K562 (cell line): ENCODE results near the gene SLC2A8. TPM values are rescaled to one million over a fixed set of nuclear protein-coding genes. Genes with fewer than 3 reads are reported as not detected.

Experiments used
- ATAC-seq: fragments of 200-7000 bp; cut with Tn5 transposase; 3 replicates; pipeline ENCODE4 v1.9.1; 2020; ENCODE audit warnings: moderate library complexity
- Bru-seq: library from RNA; stranded (reverse); fragments of 400-500 nt; gene quantifications from one replicate; lab custom pipeline; 2021; lab: Mats Ljungman, UMichigan
- BruChase-seq, 2 experiments: library from RNA; stranded (reverse); fragments of 400-500 nt; gene quantifications; one replicate each; lab custom pipeline; 2021; lab: Mats Ljungman, UMichigan
- BruUV-seq: library from RNA; stranded (reverse); fragments of 400-500 nt; replicated peaks from 2 replicates; lab custom pipeline; 2021; lab: Mats Ljungman, UMichigan
- CTCF ChIA-PET: fragments of 300-600 bp; formaldehyde crosslinking; extraction: SDS; loops from one replicate; lab custom pipeline; 2021; ENCODE audit warnings: low intra/inter-chr PET ratio; lab: Yijun Ruan, JAX
- POLR2A ChIA-PET: fragments of 300-600, 350-650 bp; sonication (Branson Sonifier 250); formaldehyde crosslinking; extraction: SDS; loops from one replicate; lab custom pipeline; 2021; ENCODE audit warnings: antibody characterized with exemption, inconsistent platforms; lab: Yijun Ruan, JAX
- DNase-seq, 4 experiments: peaks; one replicate each; pipeline versions ENCODE4 v3.0.0 to v3.0.0-alpha.2; 2011 to 2018; ENCODE audit warnings: low spot score in 3 of 4, mixed read lengths in 3 of 4; ENCODE audit errors: extremely low read depth in 1 of 4
- FAIRE-seq: peaks from 2 replicates; lab custom pipeline; 2011; peaks lifted over from hg19 to GRCh38; lab: Jason Lieb, UNC
- H2AFZ ChIP-seq: 2 replicates; pipeline ENCODE4 v1.6.0; 2011; ENCODE audit warnings: low read depth, low read length, control low read depth, inconsistent platforms
- H3K27ac ChIP-seq: fragments of 200-600 bp; 3 replicates; pipeline ENCODE4 v1.8.0; 2011; ENCODE audit warnings: low read depth, mild to moderate bottlenecking, control low read depth, inconsistent platforms, low read length, moderate library complexity, mixed read lengths; ENCODE audit errors: extremely low read depth
- H3K27me3 ChIP-seq, 2 experiments: fragments of 300-600 bp in 1 of 2; 2 replicates in 1 of 2; 3 replicates in 1 of 2; pipeline versions ENCODE4 v1.6.0 to v1.8.0; 2011; ENCODE audit warnings: inconsistent platforms in 2 of 2, low read length in 2 of 2, mild to moderate bottlenecking in 1 of 2, mixed read lengths in 1 of 2, moderate library complexity in 1 of 2; ENCODE audit not compliant: control insufficient read depth in 2 of 2, insufficient read depth in 2 of 2
- H3K36me3 ChIP-seq: fragments of 300-600 bp; 3 replicates; pipeline ENCODE4 v1.8.0; 2011; ENCODE audit warnings: mild to moderate bottlenecking, low read length, inconsistent platforms; ENCODE audit not compliant: control insufficient read depth, insufficient read depth
- H3K4me1 ChIP-seq, 2 experiments: fragments of 200-600 bp in 1 of 2; replicated peaks in 1 of 2; 2 replicates in 1 of 2; 3 replicates in 1 of 2; pipeline versions ENCODE4 v1.5.1 to v1.8.0; 2011; ENCODE audit warnings: inconsistent platforms in 2 of 2, low read length in 2 of 2, mild to moderate bottlenecking in 1 of 2, mixed read lengths in 1 of 2, moderate library complexity in 1 of 2; ENCODE audit not compliant: control insufficient read depth in 2 of 2, insufficient read depth in 2 of 2
- H3K4me2 ChIP-seq: 2 replicates; pipeline ENCODE4 v1.6.1; 2011; ENCODE audit warnings: low read length, control low read depth, inconsistent platforms, mixed read lengths; ENCODE audit not compliant: insufficient read depth
- H3K4me3 ChIP-seq: fragments of 200-600 bp; sonication (generic), shearing (Covaris generic); 2 replicates; pipeline ENCODE4 v1.5.1; 2016; ENCODE audit warnings: control low read depth, inconsistent platforms
- H3K79me2 ChIP-seq: fragments of 200-600 bp; 3 replicates; pipeline ENCODE4 v1.8.0; 2011; ENCODE audit warnings: low read length, inconsistent platforms; ENCODE audit not compliant: control insufficient read depth, insufficient read depth
- H3K9ac ChIP-seq, 2 experiments: 2 replicates each; pipeline versions ENCODE4 v1.6.0 to v1.6.1; 2011; ENCODE audit warnings: low read depth in 2 of 2, low read length in 2 of 2, control low read depth in 1 of 2, inconsistent platforms in 1 of 2, mild to moderate bottlenecking in 1 of 2, mixed read lengths in 1 of 2; ENCODE audit not compliant: insufficient read depth in 1 of 2
- H3K9me1 ChIP-seq: one replicate; pipeline ENCODE4 v1.6.0; 2011; ENCODE audit warnings: inconsistent platforms, mild to moderate bottlenecking, low read length, moderate library complexity; ENCODE audit not compliant: control insufficient read depth, insufficient read depth
- H3K9me3 ChIP-seq: replicated peaks from 2 replicates; pipeline ENCODE4 v1.5.1; 2011; ENCODE audit warnings: low read depth, low read length, inconsistent platforms; ENCODE audit not compliant: control insufficient read depth, insufficient read depth
- H4K20me1 ChIP-seq: replicated peaks from 2 replicates; pipeline ENCODE4 v1.6.1; 2011; ENCODE audit warnings: low read length, inconsistent platforms, mixed read lengths; ENCODE audit not compliant: control insufficient read depth, insufficient read depth
- CREB1 ChIP-seq, 2 experiments: sonication (generic) in 1 of 2; formaldehyde crosslinking in 1 of 2; IDR thresholded peaks; 2 replicates each; pipeline versions ENCODE4 v1.6.1 to v1.8.0; 2012 to 2022; ENCODE audit warnings: inconsistent platforms in 1 of 2, mild to moderate bottlenecking in 1 of 2, missing genetic modification reagents in 1 of 2, moderate library complexity in 1 of 2
- DMBX1 ChIP-seq: fragments of 250-450 bp; sonication (Bioruptor Pico); IDR thresholded peaks from 2 replicates; pipeline ENCODE4 v1.8.0; 2022; ENCODE audit warnings: inconsistent platforms, mild to moderate bottlenecking, moderate library complexity, borderline replicate concordance
- HDAC2 ChIP-seq: fragments of 450-650 bp; IDR thresholded peaks from 2 replicates; pipeline ENCODE4 v1.6.1; 2016; ENCODE audit warnings: mild to moderate bottlenecking
- JUN ChIP-seq, 2 experiments: sonication (generic) in 1 of 2; formaldehyde crosslinking in 1 of 2; IDR thresholded peaks; 2 replicates each; pipeline versions ENCODE4 v1.6.1 to v1.8.0; 2012 to 2022; ENCODE audit warnings: borderline replicate concordance in 2 of 2, mild to moderate bottlenecking in 2 of 2, improper control_type of control experiment in 1 of 2, low read depth in 1 of 2, low read length in 1 of 2, missing genetic modification reagents in 1 of 2
- POLR2A ChIP-seq: fragments of 450-650 bp; conservative IDR thresholded peaks from 2 replicates; pipeline ENCODE4 v1.6.1; 2016
- POLR2AphosphoS5 ChIP-seq: IDR thresholded peaks from 2 replicates; pipeline ENCODE4 v1.6.1; 2011; ENCODE audit warnings: mild to moderate bottlenecking, low read depth, low read length, moderate library complexity; ENCODE audit not compliant: control insufficient read depth, insufficient read depth
- RBFOX2 ChIP-seq: fragments of 200-400 bp; formaldehyde crosslinking; IDR thresholded peaks from 2 replicates; pipeline ENCODE4 v1.6.1; 2017; ENCODE audit warnings: low read depth, mild to moderate bottlenecking, low read length, moderate library complexity
- ZNF384 ChIP-seq: IDR thresholded peaks from 2 replicates; pipeline ENCODE4 v1.6.1; 2012; ENCODE audit warnings: low read depth, low read length, improper control_type of control experiment
- ZNF444 ChIP-seq: fragments of 250-450 bp; sonication (Bioruptor Pico); IDR thresholded peaks from 2 replicates; pipeline ENCODE4 v1.4.0; 2020; ENCODE audit warnings: mild to moderate bottlenecking, moderate library complexity
- WGBS: fragments of 100-300 bp; shearing (Covaris generic); methylation state at CpG from one replicate; pipeline ENCODE4 v1.1.6; 2016; ENCODE audit warnings: low coverage, mixed read lengths; ENCODE audit not compliant: insufficient coverage; ENCODE audit errors: missing lambda C conversion rate; 5-methylcytosine and 5-hydroxymethylcytosine counted together
- in situ Hi-C: fragments of 300-500 bp; cut with MboI; formaldehyde crosslinking; loops from 4 replicates; pipeline ENCODE4 v1.15.0; 2018; ENCODE audit warnings: inconsistent platforms, mixed read lengths
- intact Hi-C: fragments of 100-400 bp; cut with micrococcal nuclease; formaldehyde crosslinking; loops from 2 replicates; pipeline ENCODE4 v1.14.2; 2022
- long read RNA-seq, 3 experiments: library from polyadenylated mRNA in 2 of 3; library from RNA in 1 of 3; unstranded in 2 of 3; stranded (forward) in 1 of 3; transcript quantifications; one replicate each; pipeline ENCODE4 v2.0.0, GENCODE V29; 2019 to 2022
- polyA minus RNA-seq, 3 experiments: library from RNA; depleted of rRNA, polyadenylated mRNA; stranded (reverse); fragments of >200 nt; gene quantifications; 2 replicates each; pipeline ENCODE4 v1.2.3, GENCODE V29; 2011
- polyA plus RNA-seq, 8 experiments: library from polyadenylated mRNA; depleted of rRNA in 4 of 8; stranded (reverse) in 5 of 8; unstranded in 3 of 8; fragments of >200 nt; fragmentation: Nextera tagmentation in 2 of 8; fragmentation: Illumina TruSeq in 1 of 8; extraction: Ambion mirVana in 2 of 8; extraction: Trizol in 1 of 8; gene quantifications; 2 replicates each; pipeline versions ENCODE4 v1.2.1 to v1.2.3, GENCODE V29; 2011 to 2014; ENCODE audit warnings: inconsistent platforms in 1 of 8, missing spikeins in 1 of 8
- total RNA-seq, 7 experiments: library from RNA; depleted of rRNA in 6 of 7; stranded (reverse); fragments of >200 nt in 6 of 7; fragmentation: Illumina TruSeq in 2 of 7; extraction: Trizol in 2 of 7; gene quantifications; 2 replicates each; pipeline versions ENCODE4 v1.2.1 to v1.2.3, GENCODE V29; 2011 to 2021; ENCODE audit warnings: low replicate concordance in 1 of 7

The SLC2A8 gene, protein sequence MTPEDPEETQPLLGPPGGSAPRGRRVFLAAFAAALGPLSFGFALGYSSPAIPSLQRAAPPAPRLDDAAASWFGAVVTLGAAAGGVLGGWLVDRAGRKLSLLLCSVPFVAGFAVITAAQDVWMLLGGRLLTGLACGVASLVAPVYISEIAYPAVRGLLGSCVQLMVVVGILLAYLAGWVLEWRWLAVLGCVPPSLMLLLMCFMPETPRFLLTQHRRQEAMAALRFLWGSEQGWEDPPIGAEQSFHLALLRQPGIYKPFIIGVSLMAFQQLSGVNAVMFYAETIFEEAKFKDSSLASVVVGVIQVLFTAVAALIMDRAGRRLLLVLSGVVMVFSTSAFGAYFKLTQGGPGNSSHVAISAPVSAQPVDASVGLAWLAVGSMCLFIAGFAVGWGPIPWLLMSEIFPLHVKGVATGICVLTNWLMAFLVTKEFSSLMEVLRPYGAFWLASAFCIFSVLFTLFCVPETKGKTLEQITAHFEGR
- total RNA-seq (2011; cell fraction: chromatin; rRNA removed; ENCODE audit: low replicate concordance): 9.0 and 31.6 TPM in 2 replicates
- 24.8 and 24.9 TPM in 2 replicates for total RNA-seq (2011; cell fraction: nucleolus; rRNA removed)
- 12.1 and 16.1 TPM in 2 replicates for total RNA-seq (2011; cell fraction: nucleoplasm; rRNA removed)
- 9.7 and 12.6 TPM in 2 replicates for total RNA-seq (2014; rRNA removed)
- total RNA-seq (2014; rRNA removed; fragmentation: Illumina TruSeq; extraction: Trizol): 1.6 and 2.4 TPM in 2 replicates
- total RNA-seq (2015; rRNA removed; fragmentation: Illumina TruSeq; extraction: Trizol): 5.2 and 6.7 TPM in 2 replicates
- 10.3 and 12.9 TPM in 2 replicates for total RNA-seq (2021)
- polyA plus RNA-seq (2011; rRNA removed): 5.4 and 8.1 TPM in 2 replicates
- 7.3 and 17.7 TPM in 2 replicates for polyA plus RNA-seq (2011; cell fraction: cytosol; rRNA removed)
- polyA plus RNA-seq (2011; cell fraction: nucleus; rRNA removed): 22.0 and 29.9 TPM in 2 replicates
- 6.4 and 7.8 TPM in 2 replicates for polyA plus RNA-seq (2012)
- 3.6 and 6.2 TPM in 2 replicates for polyA plus RNA-seq (2014; fragmentation: Illumina TruSeq; extraction: Trizol)
- polyA plus RNA-seq (2014; fragmentation: Nextera tagmentation; extraction: Ambion mirVana): 1 to 10 TPM in 1 of 2 experiments, under 1 TPM in 1; 0.13 to 1.1 TPM
- 9.9 and 10.4 TPM in 2 replicates for polyA plus RNA-seq (2014; rRNA removed)
- polyA minus RNA-seq (2011; rRNA and poly(A)+ RNA removed): 2.7 and 2.9 TPM in 2 replicates
- 6.7 and 7.1 TPM in 2 replicates for polyA minus RNA-seq (2011; cell fraction: cytosol; rRNA and poly(A)+ RNA removed)
- polyA minus RNA-seq (2011; cell fraction: nucleus; rRNA and poly(A)+ RNA removed): 8.3 and 8.9 TPM in 2 replicates
- Bru-seq, nascent RNA: percentile 58 among the genes with signal in this experiment
- BruChase-seq, experiment 1, labeled RNA remaining after a 2-hour chase: percentile 52 among the genes with signal in this experiment
- percentile 50 among the genes with signal in this experiment for BruChase-seq, experiment 2, labeled RNA remaining after a 6-hour chase
- long read RNA-seq, experiment 1, transcript SLC2A8-201 (7 exons, 914 nt): minor isoform, 7 of 62 reads
- long read RNA-seq, experiment 1, transcript SLC2A8-203 (10 exons, 2,172 nt): major isoform, 9 of 62 reads
- long read RNA-seq, experiment 1, partial matches to known transcripts: 15 of 62 reads
- long read RNA-seq, experiment 1, other reads (novel, unspliced or antisense): 25 of 62 reads
- long read RNA-seq, experiment 2, partial matches to known transcripts: 1 of 16 reads
- long read RNA-seq, experiment 2, other reads (novel, unspliced or antisense): 7 of 16 reads
- long read RNA-seq, experiment 3, partial matches to known transcripts: 2 of 20 reads
- long read RNA-seq, experiment 3, other reads (novel, unspliced or antisense): 11 of 20 reads

DNA sequence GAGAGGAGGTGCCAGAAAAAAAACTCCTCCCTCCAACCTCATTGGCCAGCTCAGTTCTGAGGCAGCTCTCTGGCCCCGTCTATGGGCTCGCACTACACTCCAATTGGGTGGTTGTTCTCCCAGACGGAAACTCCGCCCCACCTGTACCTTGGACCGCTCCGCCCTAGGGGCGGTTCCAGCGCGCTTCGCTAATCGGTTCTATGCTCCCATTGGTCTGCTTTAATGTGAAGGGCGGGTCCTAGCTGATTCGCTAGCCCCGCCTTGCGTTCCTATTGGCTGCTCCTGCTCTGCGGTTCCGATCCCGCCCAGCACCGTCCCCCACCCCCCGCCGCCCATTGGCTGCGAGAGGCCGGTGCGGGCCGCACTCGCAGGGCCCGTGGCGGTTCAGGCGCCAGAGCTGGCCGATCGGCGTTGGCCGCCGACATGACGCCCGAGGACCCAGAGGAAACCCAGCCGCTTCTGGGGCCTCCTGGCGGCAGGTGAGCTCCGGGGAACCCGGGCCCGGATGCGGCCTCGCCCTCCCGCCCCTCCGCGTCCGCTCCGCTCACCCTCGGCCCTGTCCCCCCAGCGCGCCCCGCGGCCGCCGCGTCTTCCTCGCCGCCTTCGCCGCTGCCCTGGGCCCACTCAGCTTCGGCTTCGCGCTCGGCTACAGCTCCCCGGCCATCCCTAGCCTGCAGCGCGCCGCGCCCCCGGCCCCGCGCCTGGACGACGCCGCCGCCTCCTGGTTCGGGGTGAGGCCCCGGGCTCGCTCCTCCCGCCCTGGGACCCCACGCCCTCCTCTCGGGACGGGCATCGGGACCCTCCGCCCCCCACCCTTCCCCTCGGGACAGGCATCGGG lies at the start of gene SLC2A8:
SLC2A8 (plus strand) TSS at position 362 of the 838 bp plus-strand sequence; CDS start at position 424, 62 bp downstream.
- POLR2A ChIA-PET: interaction anchor here (0.7 to 1.7 kb wide), 8 partner anchors 11 to 517 kb away, joined by 3 to 7 read pairs (median 4); partner anchors contain the start of genes LRSAM1, RPL12 and ZNF79
- in situ Hi-C loops (no loop called here), intact Hi-C loops (loop anchor here (5.0 kb wide), 1 partner anchor 180 kb away; no protein-coding TSS in a partner anchor)
- peaks cover 17 to 25% of the 10 kb centered on the region in 2 experiments; a peak in 3 of 5 replicates for H3K4me1 ChIP-seq
- H3K4me2 ChIP-seq: peak within 1 kb of the TSS; percentile 86
- H3K79me2 ChIP-seq: no peaks in the 10 kb centered on the region
- peak; percentile 100 for FAIRE-seq
- no peaks in the 10 kb centered on the region for H3K9me1 ChIP-seq
- H3K9ac ChIP-seq: peak within 1 kb of the TSS; percentile 56 to 93; a peak in 3 of 4 replicates
- H2AFZ ChIP-seq: peak within 1 kb of the TSS; percentile 96
- peak; percentile 98 to 99 (median 99) for DNase-seq
- no peaks in the 10 kb centered on the region for H3K36me3 ChIP-seq
- CTCF ChIA-PET: no interaction called here
- H3K9me3 ChIP-seq: no peaks in the 10 kb centered on the region
- H3K27me3 ChIP-seq: no peaks in the 10 kb centered on the region; a peak in 1 of 5 replicates
- H3K4me3 ChIP-seq: peak within 1 kb of the TSS; percentile 66
- peak; percentile 97 for ATAC-seq
- under 1% methylated on average over 40 of the region's 87 CpGs for WGBS
- peaks cover 4% of the 10 kb centered on the region; the same call in 1 of the 2 replicates for H4K20me1 ChIP-seq
- peak within 1 kb of the TSS; percentile 64; the same call in 2 of the 3 replicates for H3K27ac ChIP-seq
- no TSS peak for BruUV-seq
- TF ChIP-seq DMBX1 (CRISPR knock-in tag) (0 out of 2 replicates have a peak, but pooled peaks have one; percentile 16), ZNF384 (0 out of 2 replicates have a peak, but pooled peaks have one; percentile 52), HDAC2 (no peak), RBFOX2 (peak; percentile 75), ZNF444 (CRISPR knock-in tag) (no peak), POLR2AphosphoS5 (0 out of 2 replicates have a peak, but pooled peaks have one; percentile 31), POLR2A (peak; percentile 68; the same call in 1 of the 2 replicates), JUN (IDR thresholded peaks at IDR 0.05; ENCODE audit: borderline replicate concordance, low read depth, low read length) (no peak), JUN (CRISPR knock-in tag; IDR thresholded peaks at IDR 0.05; ENCODE audit: borderline replicate concordance) (0 out of 2 replicates have a peak, but pooled peaks have one; percentile 68), CREB1 (IDR thresholded peaks at IDR 0.05) (no peak), CREB1 (CRISPR knock-in tag; IDR thresholded peaks at IDR 0.05) (peak; percentile 50)
